Prostate gland (tissue), 2 donors: ENCODE results near the gene CELSR2. TPM values are rescaled to one million over a fixed set of nuclear protein-coding genes. Genes with fewer than 3 reads are reported as not detected.

ENCODE experiments used
- DNase-seq: peaks from one replicate; pipeline ENCODE4 v3.0.0-alpha.2; 2019; ENCODE audit warnings: low spot score
- H3K27ac ChIP-seq, 2 donors: fragments of 200-600 bp; sonication (generic); 2 replicates each; pipeline ENCODE4 v1.5.1; 2017 to 2019
- H3K27me3 ChIP-seq: fragments of 200-600 bp; sonication (generic); replicated peaks from 2 replicates; pipeline ENCODE4 v1.5.1; 2019; ENCODE audit not compliant: insufficient read depth
- H3K36me3 ChIP-seq, 2 donors: fragments of 200-600 bp; sonication (generic); 1 replicate in 1 of 2; 2 replicates in 1 of 2; pipeline versions ENCODE4 v1.5.1 to v1.8.1; 2017 to 2019
- H3K4me1 ChIP-seq: fragments of 200-600 bp; sonication (generic); replicated peaks from 2 replicates; pipeline ENCODE4 v1.5.1; 2019
- H3K4me3 ChIP-seq, 2 donors: fragments of 200-600 bp; sonication (generic); 2 replicates each; pipeline ENCODE4 v1.5.1; 2017 to 2019
- H3K9me3 ChIP-seq: fragments of 200-600 bp; sonication (generic); 2 replicates; pipeline ENCODE4 v1.5.1; 2017
- POLR2A ChIP-seq: fragments of 450-650 bp; IDR thresholded peaks from one replicate; pipeline ENCODE4 v1.6.1; 2016; ENCODE audit warnings: antibody characterized with exemption, mild to moderate bottlenecking
- POLR2AphosphoS5 ChIP-seq: sonication (generic); formaldehyde crosslinking; IDR thresholded peaks from one replicate; pipeline ENCODE4 v1.6.1; 2017; ENCODE audit warnings: antibody characterized with exemption
- WGBS: methylation state at CpG from one replicate; pipeline ENCODE4 v1.1.5; 2018; 5-methylcytosine and 5-hydroxymethylcytosine counted together
- intact Hi-C: fragments of 100-400 bp; cut with DNase I; formaldehyde crosslinking; loops from one replicate; pipeline ENCODE4 v1.14.2; 2022
- total RNA-seq, 2 donors: library from RNA; depleted of rRNA; stranded (reverse); fragments of >200 nt; gene quantifications; one replicate each; pipeline ENCODE4 v1.1.0, GENCODE V29; 2016
- TF ChIP-seq, protein P1 (sequence below), 4 experiments: fragments of 200-600 bp in 2 of 4; fragments of 450-650 bp in 2 of 4; sonication (generic) in 2 of 4; IDR thresholded peaks; 1 replicate in 3 of 4; 2 replicates in 1 of 4; pipeline ENCODE4 v1.5.1; 2016 to 2019; ENCODE audit warnings: antibody characterized with exemption in 4 of 4, mild to moderate bottlenecking in 2 of 4, moderate library complexity in 2 of 4

The CELSR2 gene
- total RNA-seq, 2 donors from 2014 or later = 18.8 to 118 TPM

DNA sequence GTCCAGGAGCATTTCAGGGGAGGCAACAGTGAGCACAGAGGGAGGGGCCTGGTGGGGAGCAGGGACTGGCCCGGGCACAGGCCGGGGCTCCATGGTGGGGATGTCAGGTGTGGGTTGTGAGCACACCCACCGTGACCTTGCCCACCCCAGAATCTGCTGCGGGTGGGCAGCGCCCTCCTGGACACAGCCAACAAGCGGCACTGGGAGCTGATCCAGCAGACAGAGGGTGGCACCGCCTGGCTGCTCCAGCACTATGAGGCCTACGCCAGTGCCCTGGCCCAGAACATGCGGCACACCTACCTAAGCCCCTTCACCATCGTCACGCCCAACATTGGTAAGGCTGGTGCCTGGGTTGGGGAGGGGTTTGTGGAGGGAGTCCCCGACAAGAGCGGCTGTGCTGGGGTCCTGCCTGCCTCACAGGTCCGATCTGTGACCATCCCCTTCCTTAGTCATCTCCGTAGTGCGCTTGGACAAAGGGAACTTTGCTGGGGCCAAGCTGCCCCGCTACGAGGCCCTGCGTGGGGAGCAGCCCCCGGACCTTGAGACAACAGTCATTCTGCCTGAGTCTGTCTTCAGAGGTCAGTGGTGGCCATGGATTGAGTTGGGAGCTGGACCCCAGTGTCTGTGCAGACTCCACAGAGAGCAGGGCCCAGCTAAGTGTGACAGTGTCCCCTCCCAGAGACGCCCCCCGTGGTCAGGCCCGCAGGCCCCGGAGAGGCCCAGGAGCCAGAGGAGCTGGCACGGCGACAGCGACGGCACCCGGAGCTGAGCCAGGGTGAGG, 19.3 kb downstream of the CELSR2 start:
- WGBS = 90% methylated on average over 29 of the region's 29 CpGs
- no peaks in the 10 kb centered on the region for H3K9me3 ChIP-seq
- H3K4me1 ChIP-seq = no peaks in the 10 kb centered on the region
- H3K4me3 ChIP-seq = no peak overlapping the region
- H3K36me3 ChIP-seq = no peaks in the 10 kb centered on the region
- H3K27me3 ChIP-seq = no peaks in the 10 kb centered on the region
- DNase-seq = no peak
- H3K27ac ChIP-seq = no peak overlapping the region
- intact Hi-C loops = no loop called here
- no peak for TF ChIP-seq POLR2A
- TF ChIP-seq, protein P1, sequence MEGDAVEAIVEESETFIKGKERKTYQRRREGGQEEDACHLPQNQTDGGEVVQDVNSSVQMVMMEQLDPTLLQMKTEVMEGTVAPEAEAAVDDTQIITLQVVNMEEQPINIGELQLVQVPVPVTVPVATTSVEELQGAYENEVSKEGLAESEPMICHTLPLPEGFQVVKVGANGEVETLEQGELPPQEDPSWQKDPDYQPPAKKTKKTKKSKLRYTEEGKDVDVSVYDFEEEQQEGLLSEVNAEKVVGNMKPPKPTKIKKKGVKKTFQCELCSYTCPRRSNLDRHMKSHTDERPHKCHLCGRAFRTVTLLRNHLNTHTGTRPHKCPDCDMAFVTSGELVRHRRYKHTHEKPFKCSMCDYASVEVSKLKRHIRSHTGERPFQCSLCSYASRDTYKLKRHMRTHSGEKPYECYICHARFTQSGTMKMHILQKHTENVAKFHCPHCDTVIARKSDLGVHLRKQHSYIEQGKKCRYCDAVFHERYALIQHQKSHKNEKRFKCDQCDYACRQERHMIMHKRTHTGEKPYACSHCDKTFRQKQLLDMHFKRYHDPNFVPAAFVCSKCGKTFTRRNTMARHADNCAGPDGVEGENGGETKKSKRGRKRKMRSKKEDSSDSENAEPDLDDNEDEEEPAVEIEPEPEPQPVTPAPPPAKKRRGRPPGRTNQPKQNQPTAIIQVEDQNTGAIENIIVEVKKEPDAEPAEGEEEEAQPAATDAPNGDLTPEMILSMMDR (IDR thresholded peaks at IDR 0.05) = no peak
- no peak for TF ChIP-seq POLR2AphosphoS5

DNA sequence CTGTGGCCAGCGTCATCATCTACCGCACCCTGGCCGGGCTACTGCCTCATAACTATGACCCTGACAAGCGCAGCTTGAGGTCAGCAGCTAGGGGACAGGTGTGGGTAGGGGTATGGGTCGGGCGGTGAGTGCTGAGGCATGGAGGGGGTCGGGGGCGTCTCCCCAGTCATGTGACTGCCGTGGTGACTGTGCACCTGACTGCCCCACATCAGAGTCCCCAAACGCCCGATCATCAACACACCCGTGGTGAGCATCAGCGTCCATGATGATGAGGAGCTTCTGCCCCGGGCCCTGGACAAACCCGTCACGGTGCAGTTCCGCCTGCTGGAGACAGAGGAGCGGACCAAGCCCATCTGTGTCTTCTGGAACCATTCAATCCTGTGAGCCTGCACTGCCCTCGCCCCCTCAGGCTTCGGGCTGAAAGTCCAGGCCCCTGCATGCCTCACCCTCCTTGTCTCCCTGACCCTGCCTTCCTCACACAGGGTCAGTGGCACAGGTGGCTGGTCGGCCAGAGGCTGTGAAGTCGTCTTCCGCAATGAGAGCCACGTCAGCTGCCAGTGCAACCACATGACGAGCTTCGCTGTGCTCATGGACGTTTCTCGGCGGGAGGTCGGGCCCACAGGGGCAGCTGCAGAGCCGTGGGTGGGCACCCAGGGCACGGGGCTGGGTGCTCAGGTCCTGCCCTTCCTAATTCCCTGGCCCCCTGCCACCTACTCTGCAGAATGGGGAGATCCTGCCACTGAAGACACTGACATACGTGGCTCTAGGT, 20.1 kb downstream of the CELSR2 start:
- Histone ChIP-seq H3K36me3 (no peaks in the 10 kb centered on the region), H3K27me3 (no peaks in the 10 kb centered on the region), H3K4me3 (no peak overlapping the region), H3K4me1 (peaks cover 2% of the 10 kb centered on the region), H3K9me3 (no peaks in the 10 kb centered on the region), H3K27ac (no peak overlapping the region)
- WGBS = 89% methylated on average over 33 of the region's 33 CpGs
- intact Hi-C loops = no loop called here
- TF ChIP-seq POLR2A (no peak), POLR2AphosphoS5 (no peak)
- TF ChIP-seq, protein P1 (IDR thresholded peaks at IDR 0.05) = no peak
- DNase-seq = no peak

DNA sequence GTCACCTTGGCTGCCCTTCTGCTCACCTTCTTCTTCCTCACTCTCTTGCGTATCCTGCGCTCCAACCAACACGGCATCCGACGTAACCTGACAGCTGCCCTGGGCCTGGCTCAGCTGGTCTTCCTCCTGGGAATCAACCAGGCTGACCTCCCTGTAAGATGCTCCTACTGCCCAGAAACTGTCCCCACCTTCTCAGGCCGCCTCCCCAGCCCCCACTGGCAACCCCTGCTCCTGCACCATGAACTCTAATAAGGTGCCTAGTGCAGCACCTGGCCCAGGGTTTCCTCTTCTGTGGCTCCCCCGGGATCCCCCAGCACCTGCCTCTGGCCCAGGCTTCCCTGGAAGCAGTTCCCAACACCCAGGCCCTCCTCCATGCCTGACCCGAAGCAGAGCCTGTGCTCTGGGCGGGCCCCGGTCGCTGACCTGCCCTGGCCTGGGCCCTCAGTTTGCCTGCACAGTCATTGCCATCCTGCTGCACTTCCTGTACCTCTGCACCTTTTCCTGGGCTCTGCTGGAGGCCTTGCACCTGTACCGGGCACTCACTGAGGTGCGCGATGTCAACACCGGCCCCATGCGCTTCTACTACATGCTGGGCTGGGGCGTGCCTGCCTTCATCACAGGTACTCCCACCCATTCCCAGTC, 20.8 kb downstream of the CELSR2 start:
- H3K4me1 ChIP-seq = peaks cover 8% of the 10 kb centered on the region
- no peaks in the 10 kb centered on the region for H3K9me3 ChIP-seq
- DNase-seq = no peak
- intact Hi-C loops = no loop called here
- no peak overlapping the region for H3K27ac ChIP-seq
- no peaks in the 10 kb centered on the region for H3K27me3 ChIP-seq
- WGBS = 92% methylated on average over 17 of the region's 17 CpGs
- H3K4me3 ChIP-seq = no peak overlapping the region
- H3K36me3 ChIP-seq = no peaks in the 10 kb centered on the region
- no peak for TF ChIP-seq POLR2AphosphoS5
- TF ChIP-seq POLR2A = no peak
- TF ChIP-seq, protein P1 (IDR thresholded peaks at IDR 0.05) = no peak

DNA sequence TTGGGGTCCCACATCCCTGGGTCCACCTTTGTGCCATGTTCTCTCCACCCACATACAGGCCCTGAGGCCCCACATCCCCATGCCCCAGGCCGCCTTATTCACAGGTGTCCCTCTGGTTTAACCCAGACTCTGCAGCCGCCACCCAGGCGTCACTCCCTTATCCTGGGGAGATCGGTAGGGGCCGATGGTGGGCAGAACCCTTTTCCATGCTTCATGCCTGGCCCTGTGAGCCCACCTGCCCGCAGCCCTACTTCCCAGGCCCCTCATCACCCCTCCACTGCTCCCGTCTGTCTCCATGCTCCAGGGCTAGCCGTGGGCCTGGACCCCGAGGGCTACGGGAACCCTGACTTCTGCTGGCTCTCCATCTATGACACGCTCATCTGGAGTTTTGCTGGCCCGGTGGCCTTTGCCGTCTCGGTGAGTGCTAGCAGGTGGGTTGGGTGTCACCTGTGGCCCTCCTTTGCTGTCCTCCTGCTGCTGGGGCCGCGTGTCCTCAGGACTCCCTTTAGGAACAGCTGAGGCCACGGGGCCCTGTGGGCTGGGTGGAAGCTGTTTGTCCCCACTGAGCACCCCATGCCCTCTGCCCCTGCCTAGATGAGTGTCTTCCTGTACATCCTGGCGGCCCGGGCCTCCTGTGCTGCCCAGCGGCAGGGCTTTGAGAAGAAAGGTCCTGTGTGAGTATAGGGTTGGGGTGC, 21.4 kb downstream of the CELSR2 start:
- intact Hi-C loops = no loop called here

More for the DNA sequence above, 21.4 kb downstream of the CELSR2 start:
- Histone ChIP-seq H3K27ac (no peak overlapping the region), H3K4me3 (no peak overlapping the region), H3K9me3 (no peaks in the 10 kb centered on the region), H3K27me3 (no peaks in the 10 kb centered on the region), H3K36me3 (no peaks in the 10 kb centered on the region), H3K4me1 (peaks cover 11% of the 10 kb centered on the region)
- WGBS = 93% methylated on average over 19 of the region's 20 CpGs
- no peak for DNase-seq
- TF ChIP-seq POLR2AphosphoS5 (no peak), POLR2A (no peak)
- TF ChIP-seq, protein P1 (IDR thresholded peaks at IDR 0.05) = no peak
